DMS53 treated with DMSO at 0.1 percent for 48 hours (cell line): ENCODE measurements around the gene PLP1.
A peak's percentile ranks its signal among the peaks of the same experiment; 100 is the strongest.

Source experiments
- DNase-seq: peaks from one replicate; lab custom pipeline; 2025; ENCODE audit not compliant: unreplicated experiment; lab: John Stamatoyannopoulos, UW

Gene PLP1

GRCh38 chrX:103825881-103826280 is 49.2 kb downstream of the PLP1 start:
- no peak for DNase-seq

- DNase-seq = no peak
Measured at GRCh38 chrX:103828529-103828928, 51.9 kb downstream of the PLP1 start.

GRCh38 chrX:103830848-103831247 is 54.2 kb downstream of the PLP1 start:
- DNase-seq = no peak

GRCh38 chrX:103831342-103831802 is 54.7 kb downstream of the PLP1 start:
- peak; percentile 40 for DNase-seq

GRCh38 chrX:103831803-103832544 is 55.3 kb downstream of the PLP1 start, which contains the start of gene RAB9B:
RAB9B (minus strand) TSS chrX:103832257; CDS start chrX:103825784, 6,473 bp downstream.
- peak; percentile 52 for DNase-seq

- DNase-seq = no peak
Measured at GRCh38 chrX:103839404-103839803, 62.8 kb downstream of the PLP1 start.
